Measurements from ENCODE around the gene ZNF587B.

GRCh38 chr19:57872450-57872849, 42.4 kb downstream of the ZNF587B start:
- TF ChIP-seq, protein P1, sequence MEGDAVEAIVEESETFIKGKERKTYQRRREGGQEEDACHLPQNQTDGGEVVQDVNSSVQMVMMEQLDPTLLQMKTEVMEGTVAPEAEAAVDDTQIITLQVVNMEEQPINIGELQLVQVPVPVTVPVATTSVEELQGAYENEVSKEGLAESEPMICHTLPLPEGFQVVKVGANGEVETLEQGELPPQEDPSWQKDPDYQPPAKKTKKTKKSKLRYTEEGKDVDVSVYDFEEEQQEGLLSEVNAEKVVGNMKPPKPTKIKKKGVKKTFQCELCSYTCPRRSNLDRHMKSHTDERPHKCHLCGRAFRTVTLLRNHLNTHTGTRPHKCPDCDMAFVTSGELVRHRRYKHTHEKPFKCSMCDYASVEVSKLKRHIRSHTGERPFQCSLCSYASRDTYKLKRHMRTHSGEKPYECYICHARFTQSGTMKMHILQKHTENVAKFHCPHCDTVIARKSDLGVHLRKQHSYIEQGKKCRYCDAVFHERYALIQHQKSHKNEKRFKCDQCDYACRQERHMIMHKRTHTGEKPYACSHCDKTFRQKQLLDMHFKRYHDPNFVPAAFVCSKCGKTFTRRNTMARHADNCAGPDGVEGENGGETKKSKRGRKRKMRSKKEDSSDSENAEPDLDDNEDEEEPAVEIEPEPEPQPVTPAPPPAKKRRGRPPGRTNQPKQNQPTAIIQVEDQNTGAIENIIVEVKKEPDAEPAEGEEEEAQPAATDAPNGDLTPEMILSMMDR (IDR thresholded peaks at IDR 0.05; ENCODE audit: insufficient read depth, low read length, poor library complexity, severe bottlenecking), result no peak
- no peak for TF ChIP-seq EZH2phosphoT487 (conservative IDR thresholded peaks at IDR 0.05; ENCODE audit: low read length)

Measured in SU-DHL-6 (cell line).